Right atrium auricular region (tissue), 2 donors: ENCODE measurements around the gene ZNF135. TPM values are rescaled to one million over a fixed set of nuclear protein-coding genes. Genes with fewer than 3 reads are reported as not detected.

Source experiments
- DNase-seq: peaks from one replicate; pipeline ENCODE4 v3.0.0-alpha.2; 2019; ENCODE audit warnings: low spot score
- H3K27ac ChIP-seq, 2 donors: fragments of 200-600 bp; sonication (generic); 1 replicate in 1 of 2; 2 replicates in 1 of 2; pipeline ENCODE4 v1.5.1; 2016 to 2019
- H3K27me3 ChIP-seq, 2 donors: fragments of 200-600 bp; sonication (generic); one replicate each; pipeline versions ENCODE4 v1.5.1 to v1.6.0; 2017 to 2019
- H3K36me3 ChIP-seq: fragments of 200-600 bp; sonication (generic); one replicate; pipeline ENCODE4 v1.5.1; 2016
- H3K4me1 ChIP-seq, 2 donors: fragments of 200-600 bp; sonication (generic); one replicate each; pipeline versions ENCODE4 v1.5.1 to v1.6.0; 2017 to 2019
- H3K4me3 ChIP-seq, 2 donors: fragments of 200-600 bp; sonication (generic); 1 replicate in 1 of 2; 2 replicates in 1 of 2; pipeline ENCODE4 v1.5.1; 2017 to 2019; ENCODE audit warnings: mild to moderate bottlenecking in 1 of 2, moderate library complexity in 1 of 2
- H3K9me3 ChIP-seq, 2 donors: fragments of 200-600 bp; sonication (generic); one replicate each; pipeline ENCODE4 v1.5.1; 2019
- total RNA-seq, 2 donors: library from RNA; depleted of rRNA; stranded (reverse); fragments of >200 nt; gene quantifications; one replicate each; pipeline ENCODE4 v1.1.0, GENCODE V29; 2016
- TF ChIP-seq, protein P1 (sequence below), 2 donors: fragments of 200-600 bp; sonication (generic); IDR thresholded peaks; one replicate each; pipeline ENCODE4 v1.5.1; 2019; ENCODE audit warnings: antibody characterized with exemption in 2 of 2

The ZNF135 gene
- total RNA-seq, 2 donors from 2014 or later: 2.5 to 3.1 TPM

DNA sequence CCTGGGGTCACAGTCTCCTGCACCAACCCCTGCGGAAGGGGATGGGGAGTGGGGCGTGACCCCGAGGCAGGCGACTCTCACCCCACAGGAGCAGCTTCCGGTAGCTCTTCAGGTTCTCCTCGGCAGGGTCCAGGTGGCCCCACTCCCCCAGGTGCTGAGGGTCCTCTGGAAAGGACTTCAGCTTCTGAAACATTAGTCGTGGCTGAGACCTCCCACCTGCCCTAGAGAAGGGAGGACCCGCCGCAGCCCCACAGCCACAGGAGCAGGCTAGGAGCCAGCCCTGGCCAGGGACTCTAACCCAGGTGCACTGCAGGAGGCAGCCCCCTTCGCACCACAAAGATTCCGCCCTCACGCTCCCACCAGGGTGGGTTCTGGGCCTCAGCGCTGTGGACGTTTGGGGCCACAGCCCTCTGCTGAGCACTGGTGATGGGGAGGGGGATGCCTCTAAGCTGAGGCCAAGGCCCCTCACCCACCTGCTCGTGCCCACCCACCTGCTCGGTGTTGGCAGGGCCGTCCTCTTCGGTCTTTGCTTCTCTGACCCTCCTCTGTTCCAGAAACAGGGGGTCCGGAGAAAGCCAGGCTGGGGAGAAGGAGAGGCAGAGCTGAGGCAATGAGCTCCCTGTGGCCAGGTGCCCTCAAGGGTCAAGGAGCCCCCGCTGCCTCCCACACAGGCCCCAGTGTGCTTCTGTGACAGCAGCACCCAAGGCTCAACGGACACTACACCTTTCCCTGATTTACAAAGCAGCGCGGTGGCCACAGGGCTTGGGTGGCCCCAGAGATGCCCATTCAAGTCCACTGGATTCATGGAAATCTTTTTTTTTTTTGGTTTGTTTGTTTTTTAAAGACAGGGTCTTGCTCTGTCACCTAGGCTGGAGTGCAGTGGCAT lies 28.0 kb downstream of the ZNF135 start:
- H3K9me3 ChIP-seq: peaks cover 8 to 50% of the 10 kb centered on the region in 2 donors
- DNase-seq: no peak
- H3K36me3 ChIP-seq: peaks cover 57% of the 10 kb centered on the region
- H3K4me3 ChIP-seq: no peak overlapping the region
- no peak overlapping the region for H3K27ac ChIP-seq
- TF ChIP-seq, protein P1, sequence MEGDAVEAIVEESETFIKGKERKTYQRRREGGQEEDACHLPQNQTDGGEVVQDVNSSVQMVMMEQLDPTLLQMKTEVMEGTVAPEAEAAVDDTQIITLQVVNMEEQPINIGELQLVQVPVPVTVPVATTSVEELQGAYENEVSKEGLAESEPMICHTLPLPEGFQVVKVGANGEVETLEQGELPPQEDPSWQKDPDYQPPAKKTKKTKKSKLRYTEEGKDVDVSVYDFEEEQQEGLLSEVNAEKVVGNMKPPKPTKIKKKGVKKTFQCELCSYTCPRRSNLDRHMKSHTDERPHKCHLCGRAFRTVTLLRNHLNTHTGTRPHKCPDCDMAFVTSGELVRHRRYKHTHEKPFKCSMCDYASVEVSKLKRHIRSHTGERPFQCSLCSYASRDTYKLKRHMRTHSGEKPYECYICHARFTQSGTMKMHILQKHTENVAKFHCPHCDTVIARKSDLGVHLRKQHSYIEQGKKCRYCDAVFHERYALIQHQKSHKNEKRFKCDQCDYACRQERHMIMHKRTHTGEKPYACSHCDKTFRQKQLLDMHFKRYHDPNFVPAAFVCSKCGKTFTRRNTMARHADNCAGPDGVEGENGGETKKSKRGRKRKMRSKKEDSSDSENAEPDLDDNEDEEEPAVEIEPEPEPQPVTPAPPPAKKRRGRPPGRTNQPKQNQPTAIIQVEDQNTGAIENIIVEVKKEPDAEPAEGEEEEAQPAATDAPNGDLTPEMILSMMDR (IDR thresholded peaks at IDR 0.05): no peak
- no peaks in the 10 kb centered on the region for H3K27me3 ChIP-seq
- H3K4me1 ChIP-seq: no peaks in the 10 kb centered on the region

DNA sequence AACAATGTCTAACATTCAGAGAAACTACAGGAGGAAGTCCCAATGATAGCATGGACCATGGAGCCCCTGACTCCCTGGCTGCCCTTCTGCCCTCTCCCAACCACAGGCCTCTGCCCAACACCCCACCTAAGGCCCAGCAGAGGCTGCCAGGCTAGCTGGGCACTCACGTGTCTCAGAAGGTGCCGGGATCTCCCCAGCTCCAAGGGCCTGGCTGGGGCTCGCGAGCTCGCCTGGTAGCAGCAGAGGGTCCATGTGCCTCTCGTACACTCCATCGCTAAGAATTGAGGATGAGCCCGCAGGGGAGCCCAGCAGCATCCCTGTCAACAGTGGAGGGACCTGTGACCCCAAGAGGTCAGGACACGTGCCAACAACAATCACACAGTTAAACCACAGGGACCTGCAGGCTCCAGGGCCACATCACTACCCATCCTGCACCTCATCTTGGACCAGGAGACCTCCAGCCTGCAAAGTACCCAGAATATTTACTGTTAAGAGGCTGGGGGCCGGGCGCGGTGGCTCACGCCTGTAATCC lies 29.5 kb downstream of the ZNF135 start:
- H3K4me3 ChIP-seq: no peak overlapping the region
- no peaks in the 10 kb centered on the region for H3K4me1 ChIP-seq
- peaks cover 8 to 35% of the 10 kb centered on the region in 2 donors for H3K9me3 ChIP-seq
- H3K27me3 ChIP-seq: no peaks in the 10 kb centered on the region
- no peak overlapping the region for H3K27ac ChIP-seq
- H3K36me3 ChIP-seq: peaks cover 56% of the 10 kb centered on the region
- DNase-seq: no peak
- TF ChIP-seq, protein P1 (IDR thresholded peaks at IDR 0.05): no peak

DNA sequence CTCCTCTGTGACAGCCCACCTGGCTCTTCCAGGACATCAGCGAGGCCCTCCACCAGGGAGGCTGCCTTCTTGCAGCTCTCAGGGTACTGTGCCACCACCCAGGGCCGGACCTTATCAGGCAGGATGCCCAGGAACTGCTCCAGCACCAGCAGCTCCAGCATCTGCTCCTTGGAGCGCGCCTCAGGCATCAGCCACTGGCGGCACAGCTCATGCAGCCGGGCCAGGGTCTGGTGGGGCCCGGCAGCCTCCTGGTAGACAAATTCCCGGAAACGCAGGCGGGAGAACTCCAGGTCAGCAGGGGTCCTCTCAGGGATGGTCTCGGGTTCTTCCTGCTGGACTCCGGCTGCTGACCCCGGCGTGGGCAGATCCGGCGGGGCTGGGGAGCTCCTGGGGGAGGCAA lies 30.8 kb downstream of the ZNF135 start:
- DNase-seq: no peak
- no peaks in the 10 kb centered on the region for H3K4me1 ChIP-seq
- H3K36me3 ChIP-seq: peaks cover 43% of the 10 kb centered on the region
- no peak overlapping the region for H3K4me3 ChIP-seq
- H3K9me3 ChIP-seq: peaks cover 0 to 22% of the 10 kb centered on the region in 2 donors
- H3K27me3 ChIP-seq: no peaks in the 10 kb centered on the region
- no peak overlapping the region for H3K27ac ChIP-seq
- TF ChIP-seq, protein P1 (IDR thresholded peaks at IDR 0.05): no peak

DNA sequence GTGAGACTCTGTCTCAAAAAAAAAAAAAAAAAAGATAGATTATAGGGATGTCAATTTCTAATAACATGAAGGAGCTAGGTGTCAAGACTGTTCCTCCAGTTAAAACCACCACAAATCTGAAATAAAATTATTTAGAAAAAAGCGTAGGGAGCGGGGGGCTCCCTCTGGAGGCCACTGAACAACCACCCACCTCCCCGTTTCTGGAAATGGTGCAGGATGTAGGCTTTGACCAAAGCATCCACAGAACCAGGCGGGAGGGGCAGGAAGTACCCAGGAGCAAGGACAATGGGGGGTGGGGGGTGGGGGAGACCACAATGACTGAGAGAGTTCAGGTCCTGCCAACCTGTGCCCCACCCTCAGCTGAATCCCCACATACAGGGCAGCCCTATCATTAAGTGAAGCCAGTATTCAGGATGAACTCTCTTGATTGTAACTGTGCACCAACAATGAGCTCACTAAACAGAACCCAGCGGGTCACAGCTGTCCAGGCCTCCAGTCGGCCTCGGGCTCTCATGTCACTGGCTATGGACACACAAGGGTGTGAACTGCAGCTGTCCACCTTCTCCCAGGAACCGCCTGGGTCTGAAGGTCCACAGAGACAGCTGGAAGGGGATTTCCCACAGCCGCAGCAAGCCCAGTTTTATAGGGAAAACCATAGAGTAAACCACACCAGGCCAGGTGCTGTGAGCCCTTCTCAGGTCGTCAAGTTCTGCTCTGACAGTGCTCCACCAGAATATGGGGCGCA lies 32.3 kb downstream of the ZNF135 start:
- Histone ChIP-seq H3K4me1 (no peaks in the 10 kb centered on the region), H3K9me3 (peaks cover 0 to 13% of the 10 kb centered on the region in 2 donors)

DNA sequence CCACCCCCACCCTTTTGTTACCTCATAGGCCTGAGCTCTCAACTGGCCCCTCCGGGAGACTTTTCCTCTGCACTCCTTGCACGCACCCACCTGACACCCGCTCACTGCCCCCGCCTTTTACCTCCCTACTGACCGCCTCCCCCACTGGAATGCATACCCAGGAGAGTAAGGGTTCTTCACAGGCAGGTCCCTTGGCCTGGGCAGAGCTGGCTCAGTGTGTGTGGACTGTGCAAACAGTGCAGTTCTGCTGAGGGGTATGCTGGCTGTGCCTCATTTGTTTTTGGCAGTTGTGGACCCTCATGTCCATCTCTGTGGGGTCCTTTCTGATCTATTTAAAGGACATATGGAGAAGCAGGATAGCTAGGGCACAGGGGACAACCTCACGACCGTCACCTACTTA lies 34.0 kb downstream of the ZNF135 start:
- Histone ChIP-seq H3K27me3 (no peaks in the 10 kb centered on the region), H3K9me3 (peaks cover 0 to 6% of the 10 kb centered on the region in 2 donors), H3K4me3 (no peak overlapping the region), H3K4me1 (peaks cover 0 to 9% of the 10 kb centered on the region in 2 donors), H3K27ac (no peak overlapping the region), H3K36me3 (peaks cover 12% of the 10 kb centered on the region)
- TF ChIP-seq, protein P1 (IDR thresholded peaks at IDR 0.05): no peak
- no peak for DNase-seq

More for the DNA sequence above, 32.3 kb downstream of the ZNF135 start:
- H3K27ac ChIP-seq: no peak overlapping the region
- TF ChIP-seq, protein P1 (IDR thresholded peaks at IDR 0.05): no peak
- H3K36me3 ChIP-seq: peaks cover 27% of the 10 kb centered on the region
- no peaks in the 10 kb centered on the region for H3K27me3 ChIP-seq
- no peak overlapping the region for H3K4me3 ChIP-seq
- DNase-seq: no peak
